Measurements from ENCODE around the gene ZBED5. TPM values are rescaled to one million over a fixed set of nuclear protein-coding genes. Genes with fewer than 3 reads are reported as not detected.

ZBED5 gene
- total and polyA plus RNA-seq, 9 of the 15 experiments (the other 6 are each of a cell fraction or from before 2014, with no cell fraction given) = 12.4 to 70.7 (median 26.8) TPM

DNA sequence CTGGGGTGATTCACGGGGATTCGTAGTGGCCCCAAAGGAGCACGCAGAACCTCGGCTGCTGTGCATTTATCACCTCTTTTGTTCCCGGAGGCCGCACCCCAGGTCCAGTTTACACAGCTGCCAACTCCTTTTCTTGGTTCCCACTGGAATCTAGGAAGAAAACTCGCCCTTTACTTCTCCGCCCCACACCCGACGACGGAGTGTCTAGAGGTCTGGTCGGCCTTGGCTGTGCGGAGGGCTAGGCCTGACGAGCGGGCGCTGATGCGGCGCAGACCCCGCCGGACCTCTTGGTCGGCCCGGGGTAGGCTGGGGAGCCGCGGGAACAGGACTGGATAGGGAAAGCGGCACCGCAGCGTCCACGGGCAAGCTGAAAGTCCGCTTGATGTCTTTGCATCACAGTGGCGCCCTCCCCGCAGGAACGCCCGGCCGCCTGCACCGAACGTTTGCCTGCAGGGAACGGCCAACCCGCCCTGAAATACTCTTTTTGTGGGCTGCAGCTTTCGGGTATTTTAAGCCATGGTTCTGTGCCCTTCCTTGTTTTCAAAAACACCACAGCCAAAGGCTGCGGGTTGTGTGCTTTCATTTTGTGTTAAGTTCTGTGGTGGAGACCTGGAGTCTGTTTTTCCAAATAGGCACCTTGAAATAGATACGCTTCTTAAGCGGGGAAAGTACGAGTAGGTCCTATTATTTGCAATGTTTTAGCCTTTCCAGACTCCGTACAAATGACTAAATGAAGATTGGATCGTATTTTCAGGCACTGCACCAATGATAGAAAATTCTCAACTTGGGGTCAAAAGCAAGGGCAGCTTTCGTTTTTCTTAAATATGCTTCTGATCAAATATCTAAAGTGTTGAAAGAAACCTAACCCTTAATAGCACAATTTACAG is 829 bp upstream of the ZBED5 start:
- FAIRE-seq (peak; percentile 26), ATAC-seq (peak; percentile 59), DNase-seq (ENCODE audit: extremely low read depth in 1 of 4, low spot score in 3 of 4) (peak; percentile 31 to 68 (median 34))
- under 1% methylated on average over 44 of the region's 46 CpGs for WGBS (ENCODE audit: insufficient coverage, low coverage, missing lambda C conversion rate)
- peak overlapping the region; percentile 92 to 93 for H3K9ac ChIP-seq (ENCODE audit: insufficient read depth in 1 of 2, low read depth in 2 of 2, low read length in 2 of 2)
- H3K27ac ChIP-seq (ENCODE audit: extremely low read depth, low read depth, low read length) = peak overlapping the region; percentile 89
- H3K4me3 ChIP-seq = peak overlapping the region; percentile 66
- intact Hi-C loops (cut with micrococcal nuclease) (loop anchor here (1.0 to 5.0 kb wide), 4 partner anchors 41 to 74 kb away; partner anchors contain the start of gene EIF4G2), in situ Hi-C loops (cut with MboI) (no loop called here)
- CTCF ChIA-PET (ENCODE audit: low intra/inter-chr PET ratio) = no interaction called here
- H4K20me1 ChIP-seq (replicated peaks; ENCODE audit: control insufficient read depth, insufficient read depth, low read length) = no peaks in the 10 kb centered on the region
- H2AFZ ChIP-seq (ENCODE audit: low read depth, low read length) = peak overlapping the region; percentile 93
- no peaks in the 10 kb centered on the region for H3K9me3 ChIP-seq (replicated peaks; ENCODE audit: control insufficient read depth, insufficient read depth, low read depth, low read length)
- H3K9me1 ChIP-seq (ENCODE audit: control insufficient read depth, insufficient read depth, low read length) = peaks cover 3% of the 10 kb centered on the region
- H3K4me1 ChIP-seq (replicated peaks in 1 of 2; ENCODE audit: control insufficient read depth in 2 of 2, insufficient read depth in 2 of 2, low read length in 2 of 2) = peaks cover 0 to 11% of the 10 kb centered on the region in 2 experiments; a peak in 3 of 5 replicates
- H3K36me3 ChIP-seq (ENCODE audit: control insufficient read depth, insufficient read depth, low read length) = peaks cover 24% of the 10 kb centered on the region
- H3K27me3 ChIP-seq (ENCODE audit: control insufficient read depth in 2 of 2, insufficient read depth in 2 of 2, low read length in 2 of 2) = no peaks in the 10 kb centered on the region
- H3K79me2 ChIP-seq (ENCODE audit: control insufficient read depth, insufficient read depth, low read length) = peaks cover 46% of the 10 kb centered on the region
- H3K4me2 ChIP-seq (ENCODE audit: insufficient read depth, low read length) = peak overlapping the region; percentile 93
- POLR2A ChIA-PET = interaction anchor here (0.6 to 4.2 kb wide), 22 partner anchors 8 to 457 kb away, joined by 3 to 56 read pairs (median 4); partner anchors contain the start of gene EIF4G2
- TSS peak; percentile 78 for BruUV-seq (replicated peaks)
- TF ChIP-seq ETV1 (tag; conservative IDR thresholded peaks at IDR 0.05; ENCODE audit: low read depth) (no peak), EZH2 (IDR thresholded peaks at IDR 0.05; ENCODE audit: borderline replicate concordance, low read depth, low read length) (no peak), ZSCAN32 (CRISPR knock-in tag; IDR thresholded peaks at IDR 0.05) (no peak), EP300 (IDR thresholded peaks at IDR 0.05; ENCODE audit: low read length) (no peak), NFRKB (IDR thresholded peaks at IDR 0.05; ENCODE audit: low read depth) (no peak), CBX1 (IDR thresholded peaks at IDR 0.05; ENCODE audit: low read depth) (peak; percentile 32; the same call in 1 of the 2 replicates), RBM17 (IDR thresholded peaks at IDR 0.05; ENCODE audit: borderline replicate concordance, low read depth, low read length) (no peak), ZNF12 (CRISPR knock-in tag; IDR thresholded peaks at IDR 0.05) (0 out of 2 replicates have a peak, but pooled peaks have one; percentile 58), TRIM24 (IDR thresholded peaks at IDR 0.05) (no peak), MEF2D (tag; conservative IDR thresholded peaks at IDR 0.05; ENCODE audit: low read depth) (no peak), ETS1 (conservative IDR thresholded peaks at IDR 0.05; ENCODE audit: control insufficient read depth, low read depth, low read length) (no peak), SMC3 (conservative IDR thresholded peaks at IDR 0.05; ENCODE audit: insufficient read depth, low read depth, low read length) (no peak), FOXP1 (CRISPR knock-in tag; IDR thresholded peaks at IDR 0.05) (no peak), ZKSCAN1 (IDR thresholded peaks at IDR 0.05; ENCODE audit: low read depth, low read length) (no peak), E4F1 (CRISPR knock-in tag; IDR thresholded peaks at IDR 0.05; ENCODE audit: borderline replicate concordance) (0 out of 2 replicates have a peak, but pooled peaks have one; percentile 41), KHSRP (IDR thresholded peaks at IDR 0.05) (no peak), ZNF584 (CRISPR knock-in tag; IDR thresholded peaks at IDR 0.05; ENCODE audit: low read depth) (0 out of 2 replicates have a peak, but pooled peaks have one; percentile 4)
